ENCODE measurements around the gene MEF2A. TPM values are rescaled to one million over a fixed set of nuclear protein-coding genes. Genes with fewer than 3 reads are reported as not detected.

The MEF2A gene
- total and polyA plus RNA-seq, 10 of the 15 experiments (the other 5 are each of a cell fraction or from before 2014, with no cell fraction given): 7.2 to 46.7 (median 35.9) TPM

DNA sequence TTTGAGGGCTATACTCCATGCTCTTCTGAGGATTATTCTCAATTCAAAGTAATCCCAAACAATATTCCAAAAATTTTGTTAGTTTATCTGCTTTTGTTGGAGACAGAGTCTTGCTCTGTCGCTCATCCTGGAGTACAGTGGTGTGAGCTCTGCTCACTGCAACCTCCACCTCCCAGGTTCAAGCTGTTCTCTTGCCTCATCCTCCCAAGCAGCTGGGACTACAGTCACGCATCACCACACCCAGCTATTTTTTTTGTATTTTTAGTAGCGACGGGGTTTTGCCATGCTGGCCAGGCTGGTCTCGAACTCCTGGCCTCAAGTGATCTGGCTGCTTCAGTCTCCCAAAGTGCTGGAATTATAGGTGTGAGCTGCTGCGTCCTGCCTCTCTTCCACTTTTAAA, 39.1 kb downstream of the MEF2A start:
- intact Hi-C loops (cut with micrococcal nuclease; ENCODE audit: unreplicated experiment): no loop called here
- CTCF ChIA-PET: interaction anchor here (0.8 to 2.9 kb wide), 3 partner anchors 10 to 332 kb away, joined by 3 to 10 read pairs (median 3); no protein-coding TSS in a partner anchor
- SMC1A ChIA-PET (ENCODE audit: uncharacterized antibody, unreplicated experiment): interaction anchor here (0.7 to 2.6 kb wide), 8 partner anchors 10 to 324 kb away, joined by 3 to 11 read pairs (median 4); no protein-coding TSS in a partner anchor
- FAIRE-seq (no peak), ATAC-seq (no peak; the same call in 2 of the 3 replicates), DNase-seq (ENCODE audit: low read depth, low spot score) (no peak)
- H3K79me2 ChIP-seq (ENCODE audit: control insufficient read depth, insufficient read depth, low read length): peaks cover 83% of the 10 kb centered on the region
- RAD21 ChIA-PET (ENCODE audit: unreplicated experiment): interaction anchor here (0.7 to 1.8 kb wide), 5 partner anchors 10 to 317 kb away, joined by 3 to 6 read pairs (median 3); no protein-coding TSS in a partner anchor
- H3K4me1 ChIP-seq (ENCODE audit: control insufficient read depth, insufficient read depth, low read length): peaks cover 15% of the 10 kb centered on the region
- 6% methylated on average over 6 of the region's 6 CpGs for WGBS (ENCODE audit: insufficient coverage, insufficient replicate concordance, low lambda C conversion rate, missing lambda C conversion rate)
- no peaks in the 10 kb centered on the region for H4K20me1 ChIP-seq (ENCODE audit: control insufficient read depth, insufficient read depth)
- in situ Hi-C loops (cut with MboI): no loop called here
- H3K27me3 ChIP-seq (replicated peaks in 1 of 2; ENCODE audit: control insufficient read depth in 2 of 2, insufficient read depth in 2 of 2, low read length in 1 of 2): no peaks in the 10 kb centered on the region
- H2AFZ ChIP-seq (ENCODE audit: control insufficient read depth, low read depth, low read length): no peak overlapping the region
- peaks cover 0 to 11% of the 10 kb centered on the region in 2 experiments; a peak in 3 of 4 replicates for H3K36me3 ChIP-seq (ENCODE audit: control insufficient read depth in 2 of 2, insufficient read depth in 2 of 2, low read length in 1 of 2)
- POLR2A ChIA-PET: interaction anchor here (0.7 to 1.5 kb wide), 3 partner anchors 10 to 106 kb away, joined by 4 to 6 read pairs (median 6); no protein-coding TSS in a partner anchor
- H3K4me2 ChIP-seq (ENCODE audit: control insufficient read depth, insufficient read depth): peak overlapping the region; percentile 66; the same call in 1 of the 2 replicates
- TF ChIP-seq PAX5 (IDR thresholded peaks at IDR 0.05; ENCODE audit: borderline replicate concordance, low read depth, low read length) (peak; percentile 62; the same call in 1 of the 2 replicates), RBBP5 (conservative IDR thresholded peaks at IDR 0.05) (no peak)
- no peak overlapping the region for H3K9ac ChIP-seq (ENCODE audit: control insufficient read depth, insufficient read depth, low read length)
- peaks cover 7% of the 10 kb centered on the region for H3K9me3 ChIP-seq (replicated peaks; ENCODE audit: control insufficient read depth, insufficient read depth, low read length)
- peak overlapping the region; percentile 21; the same call in 1 of the 2 replicates for H3K27ac ChIP-seq (ENCODE audit: control insufficient read depth, insufficient read depth)
- no TSS peak for BruUV-seq (replicated peaks)
- H3K4me3 ChIP-seq: no peak overlapping the region

DNA sequence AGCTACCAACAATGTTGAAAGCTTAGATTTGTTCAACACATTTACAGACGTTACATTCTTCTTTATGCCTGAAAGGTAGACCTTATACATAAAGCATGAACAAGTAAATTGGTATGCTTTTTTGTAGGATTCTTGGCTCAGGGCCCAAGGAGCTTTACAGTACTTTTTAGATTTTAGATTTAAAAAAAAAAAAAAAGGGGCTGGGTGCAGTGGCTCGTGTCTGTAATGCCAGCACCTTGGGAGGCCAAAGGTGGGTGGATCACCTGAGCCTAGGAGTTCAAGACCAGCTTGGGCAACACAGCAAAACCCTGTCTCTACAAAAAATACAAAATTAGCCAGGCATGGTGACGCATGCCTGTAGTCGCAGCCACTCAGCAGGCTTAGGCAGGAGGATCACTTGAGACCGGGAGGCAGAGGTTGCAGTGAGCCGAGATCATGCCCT, 39.7 kb downstream of the MEF2A start:
- SMC1A ChIA-PET (ENCODE audit: uncharacterized antibody, unreplicated experiment): interaction anchor here (1.4 to 2.6 kb wide), 6 partner anchors 9 to 38 kb away, joined by 4 to 11 read pairs (median 6); no protein-coding TSS in a partner anchor
- H2AFZ ChIP-seq (ENCODE audit: control insufficient read depth, low read depth, low read length): no peak overlapping the region
- peak overlapping the region; percentile 21; the same call in 1 of the 2 replicates for H3K27ac ChIP-seq (ENCODE audit: control insufficient read depth, insufficient read depth)
- no peak for ATAC-seq
- H3K36me3 ChIP-seq (ENCODE audit: control insufficient read depth in 2 of 2, insufficient read depth in 2 of 2, low read length in 1 of 2): peaks cover 0 to 7% of the 10 kb centered on the region in 2 experiments; a peak in 2 of 4 replicates
- H3K4me3 ChIP-seq: no peak overlapping the region
- intact Hi-C loops (cut with micrococcal nuclease; ENCODE audit: unreplicated experiment): no loop called here
- in situ Hi-C loops (cut with MboI): no loop called here
- CTCF ChIA-PET: interaction anchor here (0.6 to 2.9 kb wide), 4 partner anchors 9 to 333 kb away, joined by 3 to 10 read pairs (median 4); no protein-coding TSS in a partner anchor
- peaks cover 5% of the 10 kb centered on the region for H3K9me3 ChIP-seq (replicated peaks; ENCODE audit: control insufficient read depth, insufficient read depth, low read length)
- H3K4me1 ChIP-seq (ENCODE audit: control insufficient read depth, insufficient read depth, low read length): peaks cover 15% of the 10 kb centered on the region
- POLR2A ChIA-PET: interaction anchor here (0.7 to 1.5 kb wide), 3 partner anchors 10 to 106 kb away, joined by 4 to 6 read pairs (median 6); no protein-coding TSS in a partner anchor
- H3K79me2 ChIP-seq (ENCODE audit: control insufficient read depth, insufficient read depth, low read length): peaks cover 84% of the 10 kb centered on the region
- FAIRE-seq: no peak
- H3K27me3 ChIP-seq (replicated peaks in 1 of 2; ENCODE audit: control insufficient read depth in 2 of 2, insufficient read depth in 2 of 2, low read length in 1 of 2): no peaks in the 10 kb centered on the region
- BruUV-seq (replicated peaks): no TSS peak
- peak overlapping the region; percentile 66; the same call in 1 of the 2 replicates for H3K4me2 ChIP-seq (ENCODE audit: control insufficient read depth, insufficient read depth)
- under 1% methylated on average over 6 of the region's 6 CpGs for WGBS (ENCODE audit: insufficient coverage, insufficient replicate concordance, low lambda C conversion rate, missing lambda C conversion rate)
- H4K20me1 ChIP-seq (ENCODE audit: control insufficient read depth, insufficient read depth): no peaks in the 10 kb centered on the region
- RAD21 ChIA-PET (ENCODE audit: unreplicated experiment): interaction anchor here (0.7 to 1.8 kb wide), 5 partner anchors 9 to 318 kb away, joined by 3 to 6 read pairs (median 3); no protein-coding TSS in a partner anchor
- no peak overlapping the region for H3K9ac ChIP-seq (ENCODE audit: control insufficient read depth, insufficient read depth, low read length)
- no peak for DNase-seq (ENCODE audit: low read depth, low spot score)
- TF ChIP-seq, protein P1, sequence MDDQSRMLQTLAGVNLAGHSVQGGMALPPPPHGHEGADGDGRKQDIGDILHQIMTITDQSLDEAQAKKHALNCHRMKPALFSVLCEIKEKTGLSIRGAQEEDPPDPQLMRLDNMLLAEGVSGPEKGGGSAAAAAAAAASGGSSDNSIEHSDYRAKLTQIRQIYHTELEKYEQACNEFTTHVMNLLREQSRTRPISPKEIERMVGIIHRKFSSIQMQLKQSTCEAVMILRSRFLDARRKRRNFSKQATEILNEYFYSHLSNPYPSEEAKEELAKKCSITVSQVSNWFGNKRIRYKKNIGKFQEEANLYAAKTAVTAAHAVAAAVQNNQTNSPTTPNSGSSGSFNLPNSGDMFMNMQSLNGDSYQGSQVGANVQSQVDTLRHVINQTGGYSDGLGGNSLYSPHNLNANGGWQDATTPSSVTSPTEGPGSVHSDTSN (IDR thresholded peaks at IDR 0.05; ENCODE audit: insufficient replicate concordance, low read depth, low read length): no peak
- TF ChIP-seq ATF7 (IDR thresholded peaks at IDR 0.05; ENCODE audit: low read depth): no peak
- TF ChIP-seq, protein P2, sequence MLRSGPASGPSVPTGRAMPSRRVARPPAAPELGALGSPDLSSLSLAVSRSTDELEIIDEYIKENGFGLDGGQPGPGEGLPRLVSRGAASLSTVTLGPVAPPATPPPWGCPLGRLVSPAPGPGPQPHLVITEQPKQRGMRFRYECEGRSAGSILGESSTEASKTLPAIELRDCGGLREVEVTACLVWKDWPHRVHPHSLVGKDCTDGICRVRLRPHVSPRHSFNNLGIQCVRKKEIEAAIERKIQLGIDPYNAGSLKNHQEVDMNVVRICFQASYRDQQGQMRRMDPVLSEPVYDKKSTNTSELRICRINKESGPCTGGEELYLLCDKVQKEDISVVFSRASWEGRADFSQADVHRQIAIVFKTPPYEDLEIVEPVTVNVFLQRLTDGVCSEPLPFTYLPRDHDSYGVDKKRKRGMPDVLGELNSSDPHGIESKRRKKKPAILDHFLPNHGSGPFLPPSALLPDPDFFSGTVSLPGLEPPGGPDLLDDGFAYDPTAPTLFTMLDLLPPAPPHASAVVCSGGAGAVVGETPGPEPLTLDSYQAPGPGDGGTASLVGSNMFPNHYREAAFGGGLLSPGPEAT (IDR thresholded peaks at IDR 0.05; ENCODE audit: low read depth): no peak
- TF ChIP-seq, protein P3, sequence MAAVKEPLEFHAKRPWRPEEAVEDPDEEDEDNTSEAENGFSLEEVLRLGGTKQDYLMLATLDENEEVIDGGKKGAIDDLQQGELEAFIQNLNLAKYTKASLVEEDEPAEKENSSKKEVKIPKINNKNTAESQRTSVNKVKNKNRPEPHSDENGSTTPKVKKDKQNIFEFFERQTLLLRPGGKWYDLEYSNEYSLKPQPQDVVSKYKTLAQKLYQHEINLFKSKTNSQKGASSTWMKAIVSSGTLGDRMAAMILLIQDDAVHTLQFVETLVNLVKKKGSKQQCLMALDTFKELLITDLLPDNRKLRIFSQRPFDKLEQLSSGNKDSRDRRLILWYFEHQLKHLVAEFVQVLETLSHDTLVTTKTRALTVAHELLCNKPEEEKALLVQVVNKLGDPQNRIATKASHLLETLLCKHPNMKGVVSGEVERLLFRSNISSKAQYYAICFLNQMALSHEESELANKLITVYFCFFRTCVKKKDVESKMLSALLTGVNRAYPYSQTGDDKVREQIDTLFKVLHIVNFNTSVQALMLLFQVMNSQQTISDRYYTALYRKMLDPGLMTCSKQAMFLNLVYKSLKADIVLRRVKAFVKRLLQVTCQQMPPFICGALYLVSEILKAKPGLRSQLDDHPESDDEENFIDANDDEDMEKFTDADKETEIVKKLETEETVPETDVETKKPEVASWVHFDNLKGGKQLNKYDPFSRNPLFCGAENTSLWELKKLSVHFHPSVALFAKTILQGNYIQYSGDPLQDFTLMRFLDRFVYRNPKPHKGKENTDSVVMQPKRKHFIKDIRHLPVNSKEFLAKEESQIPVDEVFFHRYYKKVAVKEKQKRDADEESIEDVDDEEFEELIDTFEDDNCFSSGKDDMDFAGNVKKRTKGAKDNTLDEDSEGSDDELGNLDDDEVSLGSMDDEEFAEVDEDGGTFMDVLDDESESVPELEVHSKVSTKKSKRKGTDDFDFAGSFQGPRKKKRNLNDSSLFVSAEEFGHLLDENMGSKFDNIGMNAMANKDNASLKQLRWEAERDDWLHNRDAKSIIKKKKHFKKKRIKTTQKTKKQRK (IDR thresholded peaks at IDR 0.05; ENCODE audit: low read depth, low read length): no peak
- no peak for TF ChIP-seq BRCA1 (IDR thresholded peaks at IDR 0.05; ENCODE audit: low read depth, low read length)
- TF ChIP-seq ZNF24 (IDR thresholded peaks at IDR 0.05): no peak
- TF ChIP-seq SMC3 (IDR thresholded peaks at IDR 0.05; ENCODE audit: borderline replicate concordance, low read length): no peak
- TF ChIP-seq ZNF274 (IDR thresholded peaks at IDR 0.05; ENCODE audit: insufficient read depth, insufficient read length): no peak
